HL-60 (cell line): ENCODE measurements around the gene ZNRF3.

Experiments
- DNase-seq, 2 experiments: peaks; one replicate each; pipeline ENCODE4 v3.0.0-alpha.2; 2010 to 2020; ENCODE audit warnings: low read depth in 1 of 2, low spot score in 1 of 2
- H3K27ac ChIP-seq: fragments of 250-450 bp; sonication (Bioruptor Pico); replicated peaks from 2 replicates; pipeline ENCODE4 v1.5.1; 2020; ENCODE audit warnings: mild to moderate bottlenecking, moderate library complexity
- H3K27me3 ChIP-seq: fragments of 250-450 bp; sonication (Bioruptor Pico); 2 replicates; pipeline ENCODE4 v1.5.1; 2021; ENCODE audit warnings: mild to moderate bottlenecking, moderate library complexity; ENCODE audit not compliant: insufficient read depth, poor library complexity, severe bottlenecking
- H3K4me3 ChIP-seq: replicated peaks from 2 replicates; pipeline ENCODE4 v1.5.1; 2011; ENCODE audit warnings: mild to moderate bottlenecking, control low read depth, low read length; ENCODE audit not compliant: insufficient read depth
- GABPA ChIP-seq: IDR thresholded peaks from 2 replicates; pipeline ENCODE4 v1.6.1; 2012; ENCODE audit warnings: low read depth
- POLR2AphosphoS5 ChIP-seq: IDR thresholded peaks from 2 replicates; pipeline ENCODE4 v1.6.1; 2012; ENCODE audit warnings: low read depth
- SPI1 ChIP-seq: IDR thresholded peaks from 2 replicates; pipeline ENCODE4 v1.6.1; 2012; ENCODE audit warnings: low read depth, mild to moderate bottlenecking, borderline replicate concordance
- TF ChIP-seq, protein P1 (sequence below): IDR thresholded peaks from 2 replicates; pipeline ENCODE4 v1.6.1; 2012; ENCODE audit warnings: low read depth; ENCODE audit not compliant: insufficient replicate concordance
- TF ChIP-seq, protein P2 (sequence below): IDR thresholded peaks from one replicate; pipeline ENCODE4 v1.5.1; 2011; ENCODE audit warnings: low read length, control low read depth, inconsistent platforms; ENCODE audit not compliant: insufficient read depth

Gene ZNRF3

DNA sequence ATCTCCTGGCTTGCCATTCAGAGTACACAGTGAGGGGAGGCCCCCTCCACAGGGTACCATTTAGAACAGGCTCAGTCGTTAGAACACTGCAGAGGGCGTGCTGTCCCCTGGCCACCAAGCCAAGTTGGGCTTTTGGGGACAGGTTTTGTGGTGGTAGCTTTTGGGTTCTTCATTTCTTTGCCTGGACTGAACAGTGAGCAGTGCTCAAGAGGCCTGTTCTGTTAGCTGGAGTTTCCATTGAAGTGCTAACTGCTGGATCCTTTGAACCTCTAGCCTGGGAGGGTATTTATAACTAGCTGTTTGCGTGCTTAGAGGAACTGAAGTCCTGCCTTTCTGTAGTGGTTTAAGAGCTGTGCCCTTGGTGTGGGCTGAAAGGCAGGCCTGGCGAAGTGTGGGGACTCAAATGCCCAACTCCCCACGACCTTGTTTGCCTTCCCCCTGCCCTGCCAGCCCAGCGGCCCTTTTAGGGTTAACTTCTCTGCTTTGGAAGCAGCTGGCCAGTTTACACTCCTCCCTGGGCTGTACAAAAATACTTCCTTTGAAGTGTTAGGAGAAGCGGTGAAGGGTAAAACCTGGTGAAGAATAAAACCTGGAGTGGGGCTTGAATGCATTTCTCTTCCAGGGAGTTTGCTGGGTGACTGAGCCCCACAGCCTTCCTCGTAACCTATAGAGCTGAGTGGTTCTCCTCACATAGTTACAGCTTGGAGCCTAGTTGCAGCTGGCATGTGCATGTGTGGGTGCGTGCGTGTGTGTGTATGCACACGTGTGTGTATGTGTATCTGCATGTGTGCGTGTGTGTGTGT lies 34.6 kb downstream of the ZNRF3 start:
- DNase-seq: no peak
- no peak overlapping the region for H3K27ac ChIP-seq
- H3K4me3 ChIP-seq: no peak overlapping the region
- TF ChIP-seq SPI1: no peak
- no peak for TF ChIP-seq GABPA
- TF ChIP-seq, protein P1, sequence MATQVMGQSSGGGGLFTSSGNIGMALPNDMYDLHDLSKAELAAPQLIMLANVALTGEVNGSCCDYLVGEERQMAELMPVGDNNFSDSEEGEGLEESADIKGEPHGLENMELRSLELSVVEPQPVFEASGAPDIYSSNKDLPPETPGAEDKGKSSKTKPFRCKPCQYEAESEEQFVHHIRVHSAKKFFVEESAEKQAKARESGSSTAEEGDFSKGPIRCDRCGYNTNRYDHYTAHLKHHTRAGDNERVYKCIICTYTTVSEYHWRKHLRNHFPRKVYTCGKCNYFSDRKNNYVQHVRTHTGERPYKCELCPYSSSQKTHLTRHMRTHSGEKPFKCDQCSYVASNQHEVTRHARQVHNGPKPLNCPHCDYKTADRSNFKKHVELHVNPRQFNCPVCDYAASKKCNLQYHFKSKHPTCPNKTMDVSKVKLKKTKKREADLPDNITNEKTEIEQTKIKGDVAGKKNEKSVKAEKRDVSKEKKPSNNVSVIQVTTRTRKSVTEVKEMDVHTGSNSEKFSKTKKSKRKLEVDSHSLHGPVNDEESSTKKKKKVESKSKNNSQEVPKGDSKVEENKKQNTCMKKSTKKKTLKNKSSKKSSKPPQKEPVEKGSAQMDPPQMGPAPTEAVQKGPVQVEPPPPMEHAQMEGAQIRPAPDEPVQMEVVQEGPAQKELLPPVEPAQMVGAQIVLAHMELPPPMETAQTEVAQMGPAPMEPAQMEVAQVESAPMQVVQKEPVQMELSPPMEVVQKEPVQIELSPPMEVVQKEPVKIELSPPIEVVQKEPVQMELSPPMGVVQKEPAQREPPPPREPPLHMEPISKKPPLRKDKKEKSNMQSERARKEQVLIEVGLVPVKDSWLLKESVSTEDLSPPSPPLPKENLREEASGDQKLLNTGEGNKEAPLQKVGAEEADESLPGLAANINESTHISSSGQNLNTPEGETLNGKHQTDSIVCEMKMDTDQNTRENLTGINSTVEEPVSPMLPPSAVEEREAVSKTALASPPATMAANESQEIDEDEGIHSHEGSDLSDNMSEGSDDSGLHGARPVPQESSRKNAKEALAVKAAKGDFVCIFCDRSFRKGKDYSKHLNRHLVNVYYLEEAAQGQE: no peak
- TF ChIP-seq, protein P2, sequence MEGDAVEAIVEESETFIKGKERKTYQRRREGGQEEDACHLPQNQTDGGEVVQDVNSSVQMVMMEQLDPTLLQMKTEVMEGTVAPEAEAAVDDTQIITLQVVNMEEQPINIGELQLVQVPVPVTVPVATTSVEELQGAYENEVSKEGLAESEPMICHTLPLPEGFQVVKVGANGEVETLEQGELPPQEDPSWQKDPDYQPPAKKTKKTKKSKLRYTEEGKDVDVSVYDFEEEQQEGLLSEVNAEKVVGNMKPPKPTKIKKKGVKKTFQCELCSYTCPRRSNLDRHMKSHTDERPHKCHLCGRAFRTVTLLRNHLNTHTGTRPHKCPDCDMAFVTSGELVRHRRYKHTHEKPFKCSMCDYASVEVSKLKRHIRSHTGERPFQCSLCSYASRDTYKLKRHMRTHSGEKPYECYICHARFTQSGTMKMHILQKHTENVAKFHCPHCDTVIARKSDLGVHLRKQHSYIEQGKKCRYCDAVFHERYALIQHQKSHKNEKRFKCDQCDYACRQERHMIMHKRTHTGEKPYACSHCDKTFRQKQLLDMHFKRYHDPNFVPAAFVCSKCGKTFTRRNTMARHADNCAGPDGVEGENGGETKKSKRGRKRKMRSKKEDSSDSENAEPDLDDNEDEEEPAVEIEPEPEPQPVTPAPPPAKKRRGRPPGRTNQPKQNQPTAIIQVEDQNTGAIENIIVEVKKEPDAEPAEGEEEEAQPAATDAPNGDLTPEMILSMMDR: no peak
- TF ChIP-seq POLR2AphosphoS5: no peak
- no peaks in the 10 kb centered on the region for H3K27me3 ChIP-seq

DNA sequence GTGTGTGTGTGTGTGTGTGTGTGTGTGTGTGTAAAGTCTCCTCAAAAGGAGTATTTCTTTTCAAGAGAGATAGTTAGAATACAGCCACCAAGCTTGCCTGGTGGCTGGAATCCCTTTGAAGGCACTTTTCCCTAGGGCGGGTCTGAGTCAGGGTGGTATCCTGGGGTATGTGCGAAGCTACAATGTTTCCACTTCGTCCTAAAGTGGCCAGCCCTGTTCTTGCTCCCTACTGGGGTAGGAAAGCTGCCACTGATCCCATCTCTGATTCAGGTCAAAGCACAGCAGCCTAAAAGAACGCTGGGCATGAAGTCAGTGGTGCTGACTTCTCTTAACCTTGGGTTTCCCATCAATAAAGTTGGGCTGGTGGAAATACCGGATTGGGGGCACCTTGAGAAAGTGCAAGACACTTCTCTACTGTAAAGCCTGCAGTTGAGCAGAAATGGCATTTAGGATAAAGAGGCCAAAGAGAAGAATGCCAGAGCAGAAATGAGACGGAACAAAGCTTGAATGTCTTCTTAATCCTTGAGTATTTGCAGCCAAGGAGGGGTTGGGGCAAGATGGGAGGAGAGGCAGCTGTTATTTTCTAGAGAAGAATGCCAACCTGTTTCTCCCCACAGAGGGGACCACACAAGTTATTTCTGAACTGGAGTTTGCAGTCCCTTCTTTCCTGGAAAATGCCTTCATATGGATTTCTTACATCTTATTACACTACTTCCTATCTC lies 35.3 kb downstream of the ZNRF3 start:
- no peak overlapping the region for H3K4me3 ChIP-seq
- no peaks in the 10 kb centered on the region for H3K27me3 ChIP-seq
- no peak overlapping the region for H3K27ac ChIP-seq
- TF ChIP-seq SPI1: no peak
- no peak for TF ChIP-seq POLR2AphosphoS5
- TF ChIP-seq, protein P1: no peak
- TF ChIP-seq, protein P2: no peak
- no peak for TF ChIP-seq GABPA
- DNase-seq: no peak

DNA sequence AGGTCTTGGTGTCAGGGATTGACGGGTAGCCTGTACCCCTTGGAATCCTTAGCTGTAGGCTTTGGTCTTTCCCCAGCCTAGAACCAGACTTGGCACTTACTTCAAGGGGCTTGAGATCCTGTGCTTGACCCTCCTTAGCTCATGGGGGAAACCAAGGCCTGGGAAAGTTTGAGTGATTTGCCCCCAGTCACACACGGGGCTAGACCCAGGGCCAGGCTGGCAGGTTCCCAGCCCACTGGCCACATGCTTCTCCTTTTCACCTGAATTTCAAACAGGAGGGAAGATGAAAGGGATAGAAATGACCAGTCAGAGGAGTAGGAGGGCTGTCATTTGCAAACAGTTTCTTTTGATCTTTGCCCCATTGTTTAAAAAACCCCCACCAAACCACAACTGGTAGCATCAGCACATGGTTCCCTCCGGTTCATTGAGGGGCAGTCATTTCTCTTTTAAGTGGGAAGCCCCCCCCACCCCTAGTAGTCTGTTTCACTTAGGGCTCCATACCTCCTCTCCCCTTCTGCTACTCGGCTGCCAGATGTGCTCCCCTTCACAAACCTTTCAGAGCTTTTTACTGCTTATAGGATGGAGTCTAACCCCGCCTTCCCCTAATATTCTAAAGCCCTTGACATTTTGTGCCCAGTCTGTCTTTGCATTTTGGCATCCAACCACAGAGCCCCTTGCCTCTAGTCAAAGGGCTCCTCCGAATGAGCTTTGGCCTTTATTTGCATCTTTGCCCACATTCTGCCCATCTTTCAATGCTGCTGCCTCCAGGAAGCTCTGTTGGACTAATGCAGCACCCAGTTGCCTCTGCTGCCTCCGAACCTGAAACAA lies 37.6 kb downstream of the ZNRF3 start:
- no peak for DNase-seq
- Histone ChIP-seq H3K27ac (no peak overlapping the region), H3K27me3 (no peaks in the 10 kb centered on the region), H3K4me3 (no peak overlapping the region)
- no peak for TF ChIP-seq POLR2AphosphoS5
- no peak for TF ChIP-seq GABPA
- no peak for TF ChIP-seq SPI1
- TF ChIP-seq, protein P1: no peak
- TF ChIP-seq, protein P2: no peak
